Smooth muscle cell (in vitro differentiated cells): Measurements from ENCODE around the gene EVX2. TPM values are rescaled to one million over a fixed set of nuclear protein-coding genes. Genes with fewer than 3 reads are reported as not detected.

ENCODE experiments used
- DNase-seq: peaks from one replicate; lab custom pipeline; 2025; ENCODE audit not compliant: unreplicated experiment; lab: John Stamatoyannopoulos, UW
- H2AFZ ChIP-seq: fragments of 200-600 bp; sonication (generic); 2 replicates; pipeline ENCODE4 v1.6.0; 2016; ENCODE audit warnings: antibody characterized with exemption, low read depth, mild to moderate bottlenecking
- H3F3A ChIP-seq: fragments of 200-600 bp; sonication (generic); 2 replicates; pipeline ENCODE4 v1.6.0; 2017; ENCODE audit warnings: antibody characterized with exemption, low read depth
- H3K27ac ChIP-seq: fragments of 200-600 bp; sonication (generic); 2 replicates; pipeline ENCODE4 v1.5.1; 2016; ENCODE audit warnings: low read depth, mild to moderate bottlenecking
- H3K27me3 ChIP-seq: fragments of 200-600 bp; sonication (generic); 2 replicates; pipeline ENCODE4 v1.6.1; 2016; ENCODE audit warnings: low read depth, mild to moderate bottlenecking
- H3K36me3 ChIP-seq: fragments of 200-600 bp; sonication (generic); 2 replicates; pipeline ENCODE4 v1.5.1; 2016; ENCODE audit warnings: low read depth
- H3K4me1 ChIP-seq: fragments of 200-600 bp; sonication (generic); 2 replicates; pipeline ENCODE4 v1.5.1; 2016; ENCODE audit warnings: low read depth
- H3K4me2 ChIP-seq: fragments of 200-600 bp; sonication (generic); 2 replicates; pipeline ENCODE4 v1.6.0; 2016; ENCODE audit warnings: mild to moderate bottlenecking
- H3K4me3 ChIP-seq: fragments of 200-600 bp; sonication (generic); 2 replicates; pipeline ENCODE4 v1.5.1; 2016; ENCODE audit warnings: mild to moderate bottlenecking
- H3K79me2 ChIP-seq: fragments of 200-600 bp; sonication (generic); 2 replicates; pipeline ENCODE4 v1.6.0; 2016; ENCODE audit warnings: low read depth, mild to moderate bottlenecking
- H3K9ac ChIP-seq: fragments of 200-600 bp; sonication (generic); 2 replicates; pipeline ENCODE4 v1.6.0; 2016; ENCODE audit warnings: low read depth
- H3K9me3 ChIP-seq: fragments of 200-600 bp; sonication (generic); replicated peaks from 2 replicates; pipeline ENCODE4 v1.5.1; 2016; ENCODE audit warnings: low read depth
- H4K20me1 ChIP-seq: fragments of 200-600 bp; sonication (generic); 2 replicates; pipeline ENCODE4 v1.6.0; 2016; ENCODE audit warnings: low read depth
- WGBS: methylation state at CpG from one replicate; pipeline ENCODE4 v1.1.7; 2016; ENCODE audit warnings: low lambda C conversion rate; 5-methylcytosine and 5-hydroxymethylcytosine counted together
- polyA plus RNA-seq: library from polyadenylated mRNA; unstranded; fragments of >200 nt; fragmentation: Nextera tagmentation; extraction: Ambion mirVana; gene quantifications from 2 replicates; pipeline ENCODE4 v1.2.1, GENCODE V29; 2016
- total RNA-seq: library from RNA; depleted of rRNA; stranded (reverse); fragments of >200 nt; gene quantifications from 2 replicates; pipeline ENCODE4 v1.2.3, GENCODE V29; 2014
- TF ChIP-seq, protein P1 (sequence below): fragments of 200-600 bp; sonication (generic); IDR thresholded peaks from 2 replicates; pipeline ENCODE4 v1.5.1; 2017; ENCODE audit warnings: borderline replicate concordance, mild to moderate bottlenecking, antibody characterized with exemption; ENCODE audit not compliant: insufficient read depth, poor library complexity, severe bottlenecking

Gene EVX2
- total and polyA plus RNA-seq, 2 experiments from 2014 or later = 0.04 TPM; not detected in 1

GRCh38 chr2:176063958-176064357, 19.8 kb downstream of the EVX2 start:
- no peak overlapping the region for H3K9ac ChIP-seq
- no peaks in the 10 kb centered on the region for H3F3A ChIP-seq
- no peak overlapping the region for H3K27ac ChIP-seq
- peaks cover 78% of the 10 kb centered on the region for H3K27me3 ChIP-seq
- WGBS = 32% methylated on average over 2 of the region's 2 CpGs
- no peak overlapping the region for H3K4me2 ChIP-seq
- H4K20me1 ChIP-seq = no peaks in the 10 kb centered on the region
- H3K9me3 ChIP-seq = no peaks in the 10 kb centered on the region
- H2AFZ ChIP-seq = no peak overlapping the region
- DNase-seq = no peak
- no peaks in the 10 kb centered on the region for H3K36me3 ChIP-seq
- TF ChIP-seq, protein P1, sequence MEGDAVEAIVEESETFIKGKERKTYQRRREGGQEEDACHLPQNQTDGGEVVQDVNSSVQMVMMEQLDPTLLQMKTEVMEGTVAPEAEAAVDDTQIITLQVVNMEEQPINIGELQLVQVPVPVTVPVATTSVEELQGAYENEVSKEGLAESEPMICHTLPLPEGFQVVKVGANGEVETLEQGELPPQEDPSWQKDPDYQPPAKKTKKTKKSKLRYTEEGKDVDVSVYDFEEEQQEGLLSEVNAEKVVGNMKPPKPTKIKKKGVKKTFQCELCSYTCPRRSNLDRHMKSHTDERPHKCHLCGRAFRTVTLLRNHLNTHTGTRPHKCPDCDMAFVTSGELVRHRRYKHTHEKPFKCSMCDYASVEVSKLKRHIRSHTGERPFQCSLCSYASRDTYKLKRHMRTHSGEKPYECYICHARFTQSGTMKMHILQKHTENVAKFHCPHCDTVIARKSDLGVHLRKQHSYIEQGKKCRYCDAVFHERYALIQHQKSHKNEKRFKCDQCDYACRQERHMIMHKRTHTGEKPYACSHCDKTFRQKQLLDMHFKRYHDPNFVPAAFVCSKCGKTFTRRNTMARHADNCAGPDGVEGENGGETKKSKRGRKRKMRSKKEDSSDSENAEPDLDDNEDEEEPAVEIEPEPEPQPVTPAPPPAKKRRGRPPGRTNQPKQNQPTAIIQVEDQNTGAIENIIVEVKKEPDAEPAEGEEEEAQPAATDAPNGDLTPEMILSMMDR = no peak
- no peak overlapping the region for H3K4me3 ChIP-seq
- peaks cover 15% of the 10 kb centered on the region for H3K4me1 ChIP-seq
- no peaks in the 10 kb centered on the region for H3K79me2 ChIP-seq

DNA sequence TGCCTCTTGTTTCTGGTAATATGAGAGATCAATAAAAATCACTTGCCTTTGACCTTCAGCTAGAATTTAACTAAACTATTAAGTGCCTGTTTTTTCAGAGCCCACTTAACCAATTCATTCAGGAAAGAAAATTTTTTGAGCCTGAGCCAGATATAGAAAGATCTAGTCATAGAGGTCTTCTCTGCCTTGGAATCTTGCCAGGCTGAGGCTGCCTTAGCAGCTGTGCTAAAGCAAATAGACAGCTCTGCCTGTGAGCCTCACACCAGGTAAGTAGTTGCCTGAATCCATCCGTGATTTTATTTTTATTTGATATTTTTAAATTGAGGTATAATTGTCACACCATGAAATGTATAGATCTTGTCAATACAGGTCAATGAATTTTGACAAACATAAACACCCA, 27.4 kb downstream of the EVX2 start:
- DNase-seq = no peak
- Histone ChIP-seq H3K9me3 (no peaks in the 10 kb centered on the region), H3K4me3 (no peak overlapping the region), H3K79me2 (no peaks in the 10 kb centered on the region), H3K27ac (no peak overlapping the region), H4K20me1 (no peaks in the 10 kb centered on the region), H3K9ac (no peak overlapping the region), H3K4me2 (no peak overlapping the region), H3K36me3 (no peaks in the 10 kb centered on the region), H3K4me1 (no peaks in the 10 kb centered on the region), H3K27me3 (peaks cover 17% of the 10 kb centered on the region), H3F3A (no peaks in the 10 kb centered on the region), H2AFZ (no peak overlapping the region)
- WGBS = 67% methylated on average over 1 of the region's 1 CpG
- TF ChIP-seq, protein P1 = no peak

DNA sequence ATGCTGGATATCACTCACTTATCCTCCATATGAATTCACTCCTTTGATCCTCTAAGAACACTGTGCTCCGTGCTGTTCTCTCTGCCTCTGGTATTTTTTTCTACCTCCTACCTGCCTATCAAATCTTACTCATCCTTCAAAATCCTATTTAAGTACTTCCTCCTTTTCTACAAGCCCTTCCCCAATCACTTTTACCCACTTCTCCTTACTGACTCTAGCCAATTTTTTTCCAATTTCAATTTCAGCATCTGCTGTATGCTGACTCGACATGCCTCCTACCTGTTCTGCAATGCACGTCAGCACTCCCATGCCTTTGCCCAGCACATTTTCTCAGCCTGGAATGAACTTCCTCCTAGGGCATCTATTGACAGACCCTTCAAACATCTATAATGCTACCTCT, 44.4 kb downstream of the EVX2 start:
- Histone ChIP-seq H3K4me1 (no peaks in the 10 kb centered on the region), H3K4me3 (no peak overlapping the region), H3K79me2 (no peaks in the 10 kb centered on the region), H4K20me1 (no peaks in the 10 kb centered on the region), H3K36me3 (no peaks in the 10 kb centered on the region), H3K27ac (no peak overlapping the region), H3K4me2 (no peak overlapping the region), H3K9me3 (no peaks in the 10 kb centered on the region), H3K27me3 (peaks cover 8% of the 10 kb centered on the region), H3K9ac (no peak overlapping the region), H3F3A (no peaks in the 10 kb centered on the region), H2AFZ (no peak overlapping the region)
- DNase-seq = no peak
- WGBS = 82% methylated on average over 3 of the region's 3 CpGs
- TF ChIP-seq, protein P1 = no peak

- no peak for DNase-seq
- Histone ChIP-seq H3K79me2 (no peaks in the 10 kb centered on the region), H3K27ac (no peak overlapping the region), H3K4me1 (no peaks in the 10 kb centered on the region), H4K20me1 (no peaks in the 10 kb centered on the region), H3K27me3 (peaks cover 8% of the 10 kb centered on the region), H3K9ac (no peak overlapping the region), H3K4me2 (no peak overlapping the region), H2AFZ (no peak overlapping the region), H3K4me3 (no peak overlapping the region), H3K9me3 (no peaks in the 10 kb centered on the region), H3F3A (no peaks in the 10 kb centered on the region), H3K36me3 (no peaks in the 10 kb centered on the region)
- 94% methylated on average over 2 of the region's 2 CpGs for WGBS
- TF ChIP-seq, protein P1 = no peak
Measured at GRCh38 chr2:176038694-176039093, 45.1 kb downstream of the EVX2 start.
